Measurements from ENCODE around the gene GPANK1.

- TF ChIP-seq CTCF (conservative IDR thresholded peaks at IDR 0.05; ENCODE audit: low read depth, low read length): no peak
- no peak for TF ChIP-seq EZH2 (IDR thresholded peaks at IDR 0.05; ENCODE audit: borderline replicate concordance, low read depth, low read length, poor library complexity, severe bottlenecking)
Measured at GRCh38 chr6:31631681-31632278, 33.0 kb downstream of the GPANK1 start.

All from A673 (cell line).